IMR-90 (cell line): ENCODE data around the gene CTIF. TPM values are rescaled to one million over a fixed set of nuclear protein-coding genes. Genes with fewer than 3 reads are reported as not detected.

Experiments
- ATAC-seq: fragments of 200-7000 bp; cut with Tn5 transposase; 2 replicates; pipeline ENCODE4 v1.9.1; 2020; ENCODE audit warnings: low read depth, mild to moderate bottlenecking, moderate library complexity
- BruUV-seq: library from RNA; stranded (reverse); fragments of 400-500 nt; replicated peaks from 2 replicates; lab custom pipeline; 2021; lab: Mats Ljungman, UMichigan
- CTCF ChIA-PET: fragments of 300-600 bp; formaldehyde crosslinking; extraction: SDS; loops from one replicate; lab custom pipeline; 2021; ENCODE audit warnings: antibody characterized with exemption; lab: Yijun Ruan, JAX
- POLR2A ChIA-PET: fragments of 300-600 bp; sonication (Branson Sonifier 250); formaldehyde crosslinking; loops from one replicate; lab custom pipeline; 2022; ENCODE audit warnings: antibody characterized with exemption; ENCODE audit not compliant: unreplicated experiment; lab: Charles Lee
- DNase-seq: peaks from one replicate; pipeline ENCODE4 v3.0.0; 2013
- H2AFZ ChIP-seq: replicated peaks from 2 replicates; pipeline ENCODE3; 2013; ENCODE audit warnings: low read length, mild to moderate bottlenecking; ENCODE audit not compliant: poor library complexity
- H2AK5ac ChIP-seq: 2 replicates; pipeline ENCODE4 v1.6.1; 2013; ENCODE audit warnings: low read depth, low read length, inconsistent platforms
- H2AK9ac ChIP-seq: replicated peaks from 2 replicates; pipeline ENCODE3; 2013; ENCODE audit warnings: mild to moderate bottlenecking, low read depth, low read length, moderate library complexity; ENCODE audit not compliant: poor library complexity
- H2BK120ac ChIP-seq: 2 replicates; pipeline ENCODE4 v1.6.1; 2013; ENCODE audit warnings: low read depth, low read length, inconsistent platforms
- H2BK15ac ChIP-seq: 3 replicates; pipeline ENCODE4 v1.6.1; 2013; ENCODE audit warnings: low read depth, low read length, inconsistent platforms
- H2BK20ac ChIP-seq: 2 replicates; pipeline ENCODE4 v1.6.1; 2013; ENCODE audit warnings: low read depth, mild to moderate bottlenecking, inconsistent platforms, low read length, moderate library complexity
- H2BK5ac ChIP-seq: 2 replicates; pipeline ENCODE4 v1.6.1; 2013; ENCODE audit warnings: mild to moderate bottlenecking, low read depth, low read length, inconsistent platforms; ENCODE audit not compliant: poor library complexity, severe bottlenecking
- H3K14ac ChIP-seq: replicated peaks from 2 replicates; pipeline ENCODE4 v1.6.1; 2013; ENCODE audit warnings: low read depth, low read length, inconsistent platforms
- H3K18ac ChIP-seq: 2 replicates; pipeline ENCODE4 v1.6.1; 2013; ENCODE audit warnings: low read depth, low read length, control low read depth
- H3K23ac ChIP-seq: 2 replicates; pipeline ENCODE4 v1.6.1; 2013; ENCODE audit warnings: low read depth, low read length, inconsistent platforms
- H3K27ac ChIP-seq: 2 replicates; pipeline ENCODE4 v1.5.1; 2013; ENCODE audit warnings: mild to moderate bottlenecking, control low read depth, low read length; ENCODE audit not compliant: insufficient read depth
- H3K27me3 ChIP-seq: 2 replicates; pipeline ENCODE4 v1.6.1; 2013; ENCODE audit warnings: low read length; ENCODE audit not compliant: control insufficient read depth, insufficient read depth
- H3K36me3 ChIP-seq: 2 replicates; pipeline ENCODE4 v1.6.1; 2013; ENCODE audit warnings: low read length, mixed read lengths; ENCODE audit not compliant: control insufficient read depth, insufficient read depth
- H3K4ac ChIP-seq: 2 replicates; pipeline ENCODE4 v1.6.1; 2013; ENCODE audit warnings: low read depth, low read length, inconsistent platforms
- H3K4me1 ChIP-seq: 2 replicates; pipeline ENCODE4 v1.6.1; 2013; ENCODE audit warnings: low read length, mixed read lengths; ENCODE audit not compliant: control insufficient read depth, insufficient read depth
- H3K4me2 ChIP-seq: 2 replicates; pipeline ENCODE4 v1.6.1; 2013; ENCODE audit warnings: low read depth, mild to moderate bottlenecking, control low read depth, low read length, moderate library complexity
- H3K4me3 ChIP-seq: 2 replicates; pipeline ENCODE4 v1.5.1; 2013; ENCODE audit warnings: low read depth, mild to moderate bottlenecking, control low read depth, low read length, moderate library complexity; ENCODE audit not compliant: insufficient read depth
- H3K56ac ChIP-seq: 2 replicates; pipeline ENCODE4 v1.6.1; 2013; ENCODE audit warnings: low read length, inconsistent platforms; ENCODE audit not compliant: insufficient read depth; ENCODE audit errors: extremely low read depth
- H3K79me1 ChIP-seq, 2 experiments: 2 replicates each; pipeline ENCODE4 v1.6.1; 2013; ENCODE audit warnings: low read length in 2 of 2, inconsistent platforms in 1 of 2, low read depth in 1 of 2
- H3K9ac ChIP-seq: 2 replicates; pipeline ENCODE4 v1.6.1; 2013; ENCODE audit warnings: low read depth, low read length, control low read depth
- H3K9me1 ChIP-seq: 2 replicates; pipeline ENCODE4 v1.6.1; 2013; ENCODE audit warnings: low read length, inconsistent platforms; ENCODE audit not compliant: insufficient read depth
- H3K9me3 ChIP-seq: 2 replicates; pipeline ENCODE4 v1.6.1; 2013; ENCODE audit warnings: low read length; ENCODE audit not compliant: control insufficient read depth, insufficient read depth
- H4K20me1 ChIP-seq: 2 replicates; pipeline ENCODE4 v1.6.1; 2013; ENCODE audit warnings: low read length, inconsistent platforms; ENCODE audit not compliant: insufficient read depth
- H4K5ac ChIP-seq: 2 replicates; pipeline ENCODE4 v1.6.1; 2013; ENCODE audit warnings: mild to moderate bottlenecking, low read depth, low read length, control low read depth
- H4K8ac ChIP-seq, 2 experiments: 2 replicates each; pipeline ENCODE4 v1.6.1; 2013; ENCODE audit warnings: low read depth in 2 of 2, low read length in 2 of 2, control low read depth in 1 of 2, inconsistent platforms in 1 of 2
- H4K91ac ChIP-seq: 2 replicates; pipeline ENCODE4 v1.6.1; 2013; ENCODE audit warnings: low read depth, low read length, inconsistent platforms; ENCODE audit not compliant: insufficient read depth
- BHLHE40 ChIP-seq: fragments of 150-350 bp; IDR thresholded peaks from 2 replicates; pipeline ENCODE4 v1.6.1; 2016; ENCODE audit warnings: mild to moderate bottlenecking, low read depth, low read length
- CEBPB ChIP-seq: IDR thresholded peaks from 2 replicates; pipeline ENCODE4 v1.6.1; 2012; ENCODE audit warnings: low read depth, low read length, improper control_type of control experiment
- CHD1 ChIP-seq: IDR thresholded peaks from 2 replicates; pipeline ENCODE4 v1.6.1; 2012; ENCODE audit warnings: low read depth, low read length, improper control_type of control experiment
- FOS ChIP-seq: fragments of 150-350 bp; IDR thresholded peaks from 2 replicates; pipeline ENCODE4 v1.6.1; 2016; ENCODE audit warnings: low read depth, low read length
- MAFK ChIP-seq: IDR thresholded peaks from 2 replicates; pipeline ENCODE4 v1.6.1; 2012; ENCODE audit warnings: low read depth, low read length, improper control_type of control experiment
- MAZ ChIP-seq: IDR thresholded peaks from 2 replicates; pipeline ENCODE4 v1.6.1; 2012; ENCODE audit warnings: low read depth, mild to moderate bottlenecking, low read length, improper control_type of control experiment, moderate library complexity, borderline replicate concordance
- MXI1 ChIP-seq: IDR thresholded peaks from 2 replicates; pipeline ENCODE4 v1.6.1; 2012; ENCODE audit warnings: low read depth, mild to moderate bottlenecking, low read length, moderate library complexity, borderline replicate concordance
- NFE2L2 ChIP-seq: fragments of 150-350 bp; IDR thresholded peaks from 2 replicates; pipeline ENCODE4 v1.6.1; 2016; ENCODE audit warnings: low read depth, mild to moderate bottlenecking, low read length
- POLR2A ChIP-seq: IDR thresholded peaks from 2 replicates; pipeline ENCODE4 v1.6.1; 2012; ENCODE audit warnings: mild to moderate bottlenecking, low read depth, low read length
- RCOR1 ChIP-seq: IDR thresholded peaks from 2 replicates; pipeline ENCODE4 v1.6.1; 2012; ENCODE audit warnings: mild to moderate bottlenecking, low read length, improper control_type of control experiment; ENCODE audit not compliant: insufficient replicate concordance
- USF2 ChIP-seq: fragments of 150-350 bp; IDR thresholded peaks from 2 replicates; pipeline ENCODE4 v1.6.1; 2017; ENCODE audit warnings: mild to moderate bottlenecking, antibody characterized with exemption, low read length, low read depth
- WGBS, 2 experiments: methylation state at CpG; one replicate each; pipeline versions ENCODE4 v1.1.5 to v1.1.7; 2013; ENCODE audit warnings: missing lambda C conversion rate in 2 of 2; ENCODE audit not compliant: insufficient read length in 1 of 2; ENCODE audit errors: extremely low coverage in 2 of 2; 5-methylcytosine and 5-hydroxymethylcytosine counted together
- dilution Hi-C: fragments of 300-500 bp; cut with HindIII; formaldehyde crosslinking; loops from one replicate; pipeline ENCODE4 v1.14.3; 2018; ENCODE audit warnings: low sequenced_read_pairs; ENCODE audit not compliant: unreplicated experiment
- in situ Hi-C: fragments of 300-500 bp; cut with MboI; formaldehyde crosslinking; loops from 3 replicates; pipeline ENCODE4 v1.14.3; 2019; ENCODE audit warnings: low sequenced_read_pairs, inconsistent platforms, mixed read lengths
- intact Hi-C: fragments of 100-400 bp; cut with micrococcal nuclease; formaldehyde crosslinking; loops from 2 replicates; pipeline ENCODE4 v1.10.0; 2022
- polyA plus RNA-seq, 3 experiments: library from polyadenylated mRNA; depleted of rRNA; stranded (reverse); fragments of >200 nt; gene quantifications; 2 replicates each; pipeline ENCODE4 v1.2.3, GENCODE V29; 2012; ENCODE audit warnings: low replicate concordance in 1 of 3
- total RNA-seq: library from RNA; depleted of rRNA; stranded (reverse); fragments of >200 nt; gene quantifications from 2 replicates; pipeline ENCODE4 v1.2.3, GENCODE V29; 2012
- TF ChIP-seq, protein P1 (sequence below): conservative IDR thresholded peaks from 2 replicates; pipeline ENCODE4 v1.5.1; 2012; ENCODE audit warnings: mild to moderate bottlenecking, low read depth, low read length, improper control_type of control experiment

CTIF gene
- total and polyA plus RNA-seq, 2 of the 4 experiments (the other 2 are of a cell fraction): 25.1 to 57.0 TPM

GRCh38 chr18:48786455-48787202, 247.8 kb downstream of the CTIF start (continued):
- no peak for TF ChIP-seq CHD1

- DNase-seq (peak; percentile 23), ATAC-seq (peak; percentile 68)
- Histone ChIP-seq H3K56ac (no peak overlapping the region), H3K4me2 (no peak overlapping the region), H3K18ac (no peak overlapping the region), H4K8ac (no peak overlapping the region), H3K23ac (no peak overlapping the region), H3K14ac (0 out of 2 replicates have a peak overlapping the region, but pooled peaks have one; percentile 39), H3K4me3 (no peak overlapping the region), H3K27ac (no peak overlapping the region), H2BK5ac (no peak overlapping the region), H3K9ac (no peak overlapping the region), H2AK5ac (0 out of 2 replicates have a peak overlapping the region, but pooled peaks have one; percentile 28), H4K5ac (no peak overlapping the region), H3K79me1 (peaks cover 22 to 78% of the 10 kb centered on the region in 2 experiments), H2AK9ac (no peak overlapping the region), H3K9me3 (no peaks in the 10 kb centered on the region), H3K9me1 (peaks cover 44% of the 10 kb centered on the region), H3K4me1 (peaks cover 10% of the 10 kb centered on the region), H2AFZ (peak overlapping the region; percentile 6), H2BK15ac (no peak overlapping the region), H2BK20ac (no peak overlapping the region), H3K27me3 (no peaks in the 10 kb centered on the region), H2BK120ac (no peak overlapping the region), H3K4ac (no peak overlapping the region), H4K91ac (no peak overlapping the region), H4K20me1 (peaks cover 12% of the 10 kb centered on the region; the same call in 1 of the 2 replicates), H3K36me3 (peaks cover 47% of the 10 kb centered on the region)
- intact Hi-C loops: no loop called here
- 86% methylated on average over 2 of the region's 11 CpGs; no CpG with 5 or more reads in 1 of the 2 experiments for WGBS, 2 experiments
- dilution Hi-C loops: no loop called here
- no TSS peak for BruUV-seq
- ChIA-PET CTCF (interaction anchor here (0.8 kb wide), 1 partner anchor 11 kb away, joined by 3 read pairs; no protein-coding TSS in a partner anchor), POLR2A (interaction anchor here (0.6 kb wide), 1 partner anchor 10 kb away, joined by 4 read pairs; no protein-coding TSS in a partner anchor)
- in situ Hi-C loops: no loop called here
- no peak for TF ChIP-seq FOS
- no peak for TF ChIP-seq NFE2L2
- no peak for TF ChIP-seq MAZ
- TF ChIP-seq POLR2A: no peak
- no peak for TF ChIP-seq CEBPB
- TF ChIP-seq BHLHE40: no peak
- no peak for TF ChIP-seq RCOR1
- TF ChIP-seq, protein P1, sequence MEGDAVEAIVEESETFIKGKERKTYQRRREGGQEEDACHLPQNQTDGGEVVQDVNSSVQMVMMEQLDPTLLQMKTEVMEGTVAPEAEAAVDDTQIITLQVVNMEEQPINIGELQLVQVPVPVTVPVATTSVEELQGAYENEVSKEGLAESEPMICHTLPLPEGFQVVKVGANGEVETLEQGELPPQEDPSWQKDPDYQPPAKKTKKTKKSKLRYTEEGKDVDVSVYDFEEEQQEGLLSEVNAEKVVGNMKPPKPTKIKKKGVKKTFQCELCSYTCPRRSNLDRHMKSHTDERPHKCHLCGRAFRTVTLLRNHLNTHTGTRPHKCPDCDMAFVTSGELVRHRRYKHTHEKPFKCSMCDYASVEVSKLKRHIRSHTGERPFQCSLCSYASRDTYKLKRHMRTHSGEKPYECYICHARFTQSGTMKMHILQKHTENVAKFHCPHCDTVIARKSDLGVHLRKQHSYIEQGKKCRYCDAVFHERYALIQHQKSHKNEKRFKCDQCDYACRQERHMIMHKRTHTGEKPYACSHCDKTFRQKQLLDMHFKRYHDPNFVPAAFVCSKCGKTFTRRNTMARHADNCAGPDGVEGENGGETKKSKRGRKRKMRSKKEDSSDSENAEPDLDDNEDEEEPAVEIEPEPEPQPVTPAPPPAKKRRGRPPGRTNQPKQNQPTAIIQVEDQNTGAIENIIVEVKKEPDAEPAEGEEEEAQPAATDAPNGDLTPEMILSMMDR: no peak
- TF ChIP-seq MAFK: no peak
- no peak for TF ChIP-seq USF2
- TF ChIP-seq MXI1: no peak
These were observed 248.6 kb downstream of the CTIF start for GRCh38 chr18:48787203-48788151.
